Tibial nerve (tissue), 4 donors: ENCODE data around the gene TRIP10. TPM values are rescaled to one million over a fixed set of nuclear protein-coding genes. Genes with fewer than 3 reads are reported as not detected.

Source experiments
- DNase-seq, 2 donors: peaks; one replicate each; pipeline ENCODE4 v3.0.0-alpha.2; 2019; ENCODE audit warnings: low spot score in 2 of 2
- H3K27ac ChIP-seq, 4 donors: fragments of 200-600 bp; sonication (generic) in 3 of 4; one replicate each; pipeline ENCODE4 v1.5.1; 2017 to 2019; ENCODE audit warnings: mild to moderate bottlenecking in 1 of 4
- H3K27me3 ChIP-seq, 2 donors: fragments of 200-600 bp; sonication (generic) in 1 of 2; one replicate each; pipeline versions ENCODE4 v1.5.1 to v1.6.0; 2017 to 2019
- H3K36me3 ChIP-seq, 3 donors: fragments of 200-600 bp; sonication (generic); one replicate each; pipeline ENCODE4 v1.5.1; 2018 to 2019
- H3K4me1 ChIP-seq, 4 donors: fragments of 200-600 bp; sonication (generic) in 3 of 4; one replicate each; pipeline ENCODE4 v1.5.1; 2017 to 2019
- H3K4me3 ChIP-seq, 4 donors: fragments of 200-600 bp; sonication (generic) in 3 of 4; one replicate each; pipeline ENCODE4 v1.5.1; 2017 to 2019; ENCODE audit warnings: mild to moderate bottlenecking in 1 of 4, moderate library complexity in 1 of 4
- H3K9me3 ChIP-seq, 4 donors: fragments of 200-600 bp; sonication (generic) in 3 of 4; one replicate each; pipeline ENCODE4 v1.5.1; 2017 to 2019
- CTCF ChIP-seq, 5 experiments: fragments of 200-600 bp in 3 of 5; fragments of 450-650 bp in 2 of 5; sonication (generic) in 3 of 5; IDR thresholded peaks; one replicate each; pipeline ENCODE4 v1.5.1; 2016 to 2019; ENCODE audit warnings: antibody characterized with exemption in 5 of 5, mild to moderate bottlenecking in 3 of 5, moderate library complexity in 2 of 5
- EP300 ChIP-seq, 2 donors: sonication (generic); formaldehyde crosslinking; IDR thresholded peaks; one replicate each; pipeline ENCODE4 v1.6.1; 2017; ENCODE audit warnings: antibody characterized with exemption in 2 of 2, mild to moderate bottlenecking in 1 of 2
- POLR2A ChIP-seq, 2 donors: fragments of 450-650 bp; IDR thresholded peaks; one replicate each; pipeline ENCODE4 v1.6.1; 2017; ENCODE audit warnings: antibody characterized with exemption in 2 of 2, mild to moderate bottlenecking in 2 of 2, moderate library complexity in 2 of 2
- WGBS, 2 donors: methylation state at CpG; one replicate each; pipeline ENCODE4 v1.1.5; 2018; 5-methylcytosine and 5-hydroxymethylcytosine counted together
- total RNA-seq, 4 donors: library from RNA; depleted of rRNA; stranded (reverse); fragments of >200 nt; gene quantifications; one replicate each; pipeline ENCODE4 v1.1.0, GENCODE V29; 2016

TRIP10 gene
- total RNA-seq, 4 donors from 2014 or later, result 96.1 to 148 (median 110) TPM

GRCh38 chr19:6711605-6712004, 27.9 kb upstream of the TRIP10 start:
- no peak for DNase-seq
- TF ChIP-seq POLR2A (IDR thresholded peaks at IDR 0.05) (no peak), EP300 (IDR thresholded peaks at IDR 0.05) (no peak), CTCF (IDR thresholded peaks at IDR 0.05) (no peak)
- WGBS, 2 donors, result 52 to 66% methylated on average over 10 of the region's 10 CpGs
- Histone ChIP-seq H3K27me3 (peaks cover 0 to 28% of the 10 kb centered on the region in 2 donors), H3K4me3 (no peak overlapping the region), H3K4me1 (no peaks in the 10 kb centered on the region), H3K9me3 (no peaks in the 10 kb centered on the region), H3K36me3 (peaks cover 0 to 27% (median 0%) of the 10 kb centered on the region in 3 donors), H3K27ac (no peak overlapping the region)

GRCh38 chr19:6712231-6712630, 27.2 kb upstream of the TRIP10 start:
- no peak for DNase-seq
- no peak overlapping the region for H3K27ac ChIP-seq
- no peak overlapping the region for H3K4me3 ChIP-seq
- peaks cover 0 to 21% (median 0%) of the 10 kb centered on the region in 3 donors for H3K36me3 ChIP-seq
- H3K4me1 ChIP-seq, result no peaks in the 10 kb centered on the region
- TF ChIP-seq EP300 (IDR thresholded peaks at IDR 0.05) (no peak), POLR2A (IDR thresholded peaks at IDR 0.05) (no peak), CTCF (IDR thresholded peaks at IDR 0.05) (no peak)
- H3K9me3 ChIP-seq, result no peaks in the 10 kb centered on the region
- H3K27me3 ChIP-seq, result peaks cover 0 to 24% of the 10 kb centered on the region in 2 donors
- 83 to 89% methylated on average over 9 to 16 of the region's 16 CpGs for WGBS, 2 donors

- Histone ChIP-seq H3K27me3 (peaks cover 0 to 21% of the 10 kb centered on the region in 2 donors), H3K4me3 (no peak overlapping the region)
- 83 to 87% methylated on average over 20 of the region's 20 CpGs for whole genome bisulfite sequencing, 2 donors
Observed at GRCh38 chr19:6712692-6713670, 26.5 kb upstream of the TRIP10 start.

GRCh38 chr19:6713773-6714692, 25.4 kb upstream of the TRIP10 start:
- H3K27me3 ChIP-seq, result peaks cover 0 to 16% of the 10 kb centered on the region in 2 donors
- H3K36me3 ChIP-seq, result peaks cover 0 to 15% (median 0%) of the 10 kb centered on the region in 3 donors
- no peak overlapping the region for H3K27ac ChIP-seq
- no peak overlapping the region for H3K4me3 ChIP-seq
- TF ChIP-seq POLR2A (IDR thresholded peaks at IDR 0.05), result no peak
- no peak for TF ChIP-seq EP300 (IDR thresholded peaks at IDR 0.05)
- no peak for TF ChIP-seq CTCF (IDR thresholded peaks at IDR 0.05)
- peaks cover 0 to 6% (median 0%) of the 10 kb centered on the region in 4 donors for H3K4me1 ChIP-seq
- WGBS, 2 donors, result 66 to 73% methylated on average over 22 to 24 of the region's 24 CpGs
- no peak for DNase-seq
- no peaks in the 10 kb centered on the region for H3K9me3 ChIP-seq

More at GRCh38 chr19:6712692-6713670, 26.5 kb upstream of the TRIP10 start:
- Histone ChIP-seq H3K4me1 (peaks cover 0 to 3% (median 0%) of the 10 kb centered on the region in 4 donors), H3K36me3 (peaks cover 0 to 15% (median 0%) of the 10 kb centered on the region in 3 donors), H3K27ac (no peak overlapping the region), H3K9me3 (no peaks in the 10 kb centered on the region)
- TF ChIP-seq CTCF (IDR thresholded peaks at IDR 0.05) (no peak), POLR2A (IDR thresholded peaks at IDR 0.05) (no peak), EP300 (IDR thresholded peaks at IDR 0.05) (no peak)
- no peak for DNase-seq
